Measurements from ENCODE around the gene EXOSC9.
A peak's percentile ranks its signal among the peaks of the same experiment; 100 is the strongest.
"Not testable (repeated sequence)": the region's sequence is repeated elsewhere in the genome, so short reads cannot be mapped to it uniquely, and the experiment has no call there.

EXOSC9 gene, protein sequence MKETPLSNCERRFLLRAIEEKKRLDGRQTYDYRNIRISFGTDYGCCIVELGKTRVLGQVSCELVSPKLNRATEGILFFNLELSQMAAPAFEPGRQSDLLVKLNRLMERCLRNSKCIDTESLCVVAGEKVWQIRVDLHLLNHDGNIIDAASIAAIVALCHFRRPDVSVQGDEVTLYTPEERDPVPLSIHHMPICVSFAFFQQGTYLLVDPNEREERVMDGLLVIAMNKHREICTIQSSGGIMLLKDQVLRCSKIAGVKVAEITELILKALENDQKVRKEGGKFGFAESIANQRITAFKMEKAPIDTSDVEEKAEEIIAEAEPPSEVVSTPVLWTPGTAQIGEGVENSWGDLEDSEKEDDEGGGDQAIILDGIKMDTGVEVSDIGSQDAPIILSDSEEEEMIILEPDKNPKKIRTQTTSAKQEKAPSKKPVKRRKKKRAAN

DNA sequence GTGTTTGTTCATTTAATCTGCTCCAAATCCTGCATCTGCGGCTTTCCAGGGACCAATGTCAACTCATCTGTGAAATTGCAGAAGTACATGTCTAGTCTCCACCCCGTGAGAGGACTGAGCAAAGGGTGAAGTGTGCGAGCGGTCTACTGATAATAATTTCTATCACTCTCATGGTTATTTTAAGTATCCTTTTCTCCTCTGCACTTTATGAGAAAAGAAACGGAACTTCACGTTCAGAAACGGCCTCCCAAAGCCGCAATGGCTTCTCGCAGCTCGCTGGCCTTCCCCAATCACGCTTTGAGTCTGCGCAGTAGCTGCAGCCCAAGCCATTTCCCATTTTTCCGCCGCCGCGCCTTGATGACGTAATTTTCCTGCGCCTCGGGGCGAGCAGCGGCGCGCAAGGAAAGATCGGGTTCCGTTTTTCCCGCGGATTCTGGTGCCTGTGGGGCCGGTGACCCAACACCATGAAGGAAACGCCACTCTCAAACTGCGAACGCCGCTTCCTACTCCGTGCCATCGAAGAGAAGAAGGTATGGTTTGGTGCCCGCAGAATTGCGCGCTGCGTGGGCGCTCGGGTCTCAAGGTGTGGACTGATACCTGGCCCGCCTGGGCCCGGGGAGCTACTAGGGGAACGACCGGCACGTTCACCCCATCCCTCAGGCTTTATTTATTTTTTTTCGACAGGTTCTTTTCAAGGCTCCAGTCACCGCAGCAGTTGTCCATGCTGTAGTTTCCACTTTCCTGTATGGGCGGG is at the start of gene EXOSC9:
EXOSC9 (plus strand) TSS at position 363 of the 754 bp plus-strand sequence; CDS start at position 465, 102 bp downstream.
- peak; percentile 85 to 88 for DNase-seq (ENCODE audit: low read depth in 2 of 2)

DNA sequence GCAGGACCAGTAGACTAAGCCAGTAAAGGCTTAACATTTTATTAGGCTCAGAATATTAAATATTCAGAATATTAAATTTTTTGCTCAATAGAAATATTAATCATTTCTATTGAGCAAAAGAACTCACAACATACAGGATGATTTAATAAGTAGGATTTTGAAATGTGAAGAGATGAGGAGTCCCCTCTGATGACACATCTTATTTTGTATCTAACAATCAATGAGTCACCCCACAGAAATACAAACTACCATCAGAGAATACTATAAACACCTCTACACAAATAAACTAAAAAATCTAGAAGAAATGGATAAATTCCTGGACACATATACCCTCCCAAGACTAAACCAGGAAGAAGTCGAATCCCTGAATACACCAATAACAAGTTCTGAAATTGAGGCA is 49.0 kb upstream of the EXOSC9 start:
- not testable (repeated sequence) for DNase-seq (ENCODE audit: low read depth in 2 of 2)

DNA sequence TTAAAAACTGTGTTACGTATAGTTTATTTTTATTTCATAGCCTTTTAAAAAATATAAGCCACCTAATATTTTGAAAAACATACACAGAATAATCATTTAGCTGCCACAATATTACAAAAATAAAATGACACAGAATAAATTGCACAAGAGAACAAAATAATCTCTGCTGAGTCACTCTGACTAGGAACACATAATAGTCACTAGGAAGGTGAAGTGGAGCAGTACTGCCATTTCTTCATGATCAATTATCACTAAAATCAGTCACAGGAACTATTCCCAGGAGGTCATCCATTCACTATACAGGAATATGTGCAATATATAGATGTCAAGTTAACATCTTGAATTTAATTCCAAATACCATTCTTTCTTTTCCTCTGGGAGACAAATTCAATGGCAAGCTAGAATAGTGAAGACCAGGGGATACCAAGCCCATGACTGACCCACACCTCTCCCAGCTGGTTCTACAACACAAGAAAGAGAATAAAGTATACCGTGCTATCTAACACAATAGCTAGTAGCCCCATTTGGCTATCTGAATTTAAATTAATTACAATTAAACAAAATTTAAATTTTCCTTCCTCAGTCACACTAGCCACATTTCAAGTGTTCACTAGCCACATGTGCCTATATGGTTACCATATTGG is 42.1 kb upstream of the EXOSC9 start:
- no peak for DNase-seq (ENCODE audit: low read depth in 2 of 2)

DNA sequence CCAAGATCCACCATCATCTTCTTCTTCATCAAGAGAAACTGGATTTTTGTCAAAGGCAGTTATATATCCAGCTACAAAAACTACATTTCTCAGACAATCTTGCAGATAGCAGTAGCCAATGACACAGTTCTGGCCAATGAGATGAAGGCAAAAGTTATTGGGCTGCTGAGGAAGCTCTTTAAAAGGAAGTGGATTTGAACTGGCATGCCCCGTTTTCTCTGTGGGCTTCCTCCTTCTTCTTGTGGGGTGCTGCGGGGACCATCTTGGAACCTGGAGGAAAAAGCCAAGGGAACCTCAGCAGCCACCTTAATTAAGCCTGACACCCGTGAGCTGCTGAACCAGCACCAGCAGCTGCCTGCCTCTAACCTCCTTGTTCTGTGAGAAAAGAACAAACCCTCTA is 40.9 kb upstream of the EXOSC9 start:
- no peak for DNase-seq (ENCODE audit: low read depth in 2 of 2)

DNA sequence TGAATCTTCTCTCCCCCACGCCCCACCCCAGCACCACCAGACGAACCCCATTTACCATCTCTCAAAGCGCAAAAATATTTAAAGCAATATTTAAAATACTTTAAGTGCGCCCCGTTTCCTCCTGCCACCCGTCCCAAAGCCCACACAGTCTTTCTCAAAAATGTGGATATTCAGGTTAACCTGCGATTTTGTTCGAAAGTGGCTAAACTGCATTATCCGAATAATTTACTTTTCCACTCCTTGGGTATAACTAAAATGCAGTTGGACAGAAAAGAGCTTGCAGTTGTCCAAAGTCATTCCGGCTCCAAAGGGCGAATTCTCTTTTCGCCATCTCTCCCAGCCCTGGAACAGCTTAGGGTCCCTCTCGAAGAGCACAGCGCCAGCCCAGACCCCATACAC is 36.8 kb upstream of the EXOSC9 start:
- DNase-seq (ENCODE audit: low read depth in 2 of 2): no peak

DNA sequence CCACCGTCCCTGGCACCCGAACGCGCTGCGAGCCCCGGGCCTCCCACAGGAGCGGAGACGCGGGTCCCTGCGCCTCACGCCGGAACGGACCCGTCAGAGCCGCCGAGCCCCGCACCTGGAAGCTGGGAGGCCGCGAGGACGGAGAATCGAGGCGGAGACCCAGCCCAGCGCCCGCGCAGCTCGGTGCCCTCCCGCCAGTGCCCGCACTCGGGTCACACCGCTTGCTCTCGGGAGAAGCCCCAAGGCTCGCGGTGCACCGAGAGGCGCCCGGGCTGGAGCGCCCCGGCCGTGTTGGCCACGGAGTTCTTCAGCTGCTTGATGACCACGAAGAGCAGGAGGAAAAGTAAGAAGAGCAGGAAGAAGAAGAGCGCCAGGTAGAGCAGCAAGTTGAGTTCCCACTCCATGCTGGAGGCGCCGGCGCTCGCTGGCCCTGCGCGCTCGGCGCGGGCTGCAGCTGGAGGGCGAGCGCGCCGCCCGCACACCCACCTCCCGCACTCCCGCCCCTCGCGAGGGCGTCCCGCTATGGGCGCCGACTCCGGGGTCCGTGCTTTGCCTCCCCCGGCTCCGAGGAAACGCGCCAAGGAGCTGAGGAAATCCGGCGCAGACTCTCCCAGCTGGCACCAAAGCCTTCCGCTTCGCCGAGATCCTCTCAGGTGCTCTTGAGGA is 36.3 kb upstream of the EXOSC9 start, which contains the start of gene SMIM43:
SMIM43 (minus strand) TSS at position 463 of the 666 bp plus-strand sequence; CDS start at position 404, 59 bp downstream.
- no peak for DNase-seq (ENCODE audit: low read depth in 2 of 2)

DNA sequence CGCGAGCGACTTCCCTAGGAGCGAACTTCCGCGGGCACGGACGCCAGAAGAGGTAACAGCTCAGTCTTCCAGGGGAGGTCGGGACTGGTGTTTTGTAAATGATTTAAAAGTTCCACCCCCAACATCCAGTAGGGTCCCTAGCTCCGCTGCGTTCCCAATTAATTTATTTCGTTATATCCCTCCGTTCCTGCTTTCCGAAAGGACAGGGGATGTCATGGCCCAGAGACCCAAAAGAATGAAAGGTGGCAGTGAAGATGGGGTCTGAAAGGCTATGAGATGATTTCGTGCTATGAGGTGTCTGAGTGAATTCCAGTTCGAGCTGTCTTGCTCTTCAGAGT is 35.8 kb upstream of the EXOSC9 start:
- DNase-seq (ENCODE audit: low read depth in 2 of 2): no peak

DNA sequence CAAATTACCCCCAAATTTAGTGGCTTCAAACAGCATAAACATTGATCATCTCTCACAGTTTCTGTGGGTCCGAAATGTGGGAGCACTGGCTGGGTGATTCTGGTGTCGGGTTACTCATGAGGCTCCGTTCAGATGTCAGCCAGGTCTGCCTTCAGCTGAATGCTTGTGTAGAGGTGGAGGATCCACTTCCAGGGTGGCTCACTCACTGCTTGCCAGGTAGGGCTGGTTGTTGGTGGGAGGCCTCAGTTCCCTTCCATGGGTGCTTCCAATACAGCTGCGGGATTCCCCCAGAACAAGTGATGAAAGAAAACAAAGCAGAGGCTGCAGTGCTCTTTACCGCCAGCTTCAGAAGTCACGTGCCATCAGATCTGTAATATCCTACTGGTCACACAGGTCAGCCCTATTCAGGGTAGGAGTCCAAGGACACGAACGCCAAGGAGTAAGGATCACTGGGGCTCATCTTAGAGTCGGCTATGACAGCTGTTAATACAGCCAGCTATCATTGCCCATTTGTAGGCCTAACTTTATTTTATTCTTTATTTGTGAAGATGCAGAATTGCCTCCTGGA is 35.1 kb upstream of the EXOSC9 start:
- no peak for DNase-seq (ENCODE audit: low read depth in 2 of 2)

DNA sequence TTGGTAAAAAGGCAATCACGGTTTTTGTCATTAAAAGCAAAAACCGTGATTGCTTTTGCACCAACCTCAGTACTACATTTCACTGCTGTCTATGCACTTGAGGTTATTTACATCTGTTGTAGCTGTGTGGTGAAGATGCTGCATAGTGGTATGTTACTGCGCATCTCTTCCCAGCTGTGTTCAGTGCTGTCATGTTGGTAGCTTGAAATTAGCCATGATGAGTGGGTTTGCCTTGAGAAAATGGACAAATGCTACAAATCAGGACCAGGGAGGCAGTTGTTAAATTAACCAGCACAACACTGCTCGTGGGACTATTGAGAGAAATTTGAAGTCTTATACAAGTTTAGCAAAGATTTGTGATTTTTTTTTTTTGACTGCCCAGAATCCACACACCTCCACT is 34.0 kb upstream of the EXOSC9 start:
- DNase-seq (ENCODE audit: low read depth in 2 of 2): no peak

DNA sequence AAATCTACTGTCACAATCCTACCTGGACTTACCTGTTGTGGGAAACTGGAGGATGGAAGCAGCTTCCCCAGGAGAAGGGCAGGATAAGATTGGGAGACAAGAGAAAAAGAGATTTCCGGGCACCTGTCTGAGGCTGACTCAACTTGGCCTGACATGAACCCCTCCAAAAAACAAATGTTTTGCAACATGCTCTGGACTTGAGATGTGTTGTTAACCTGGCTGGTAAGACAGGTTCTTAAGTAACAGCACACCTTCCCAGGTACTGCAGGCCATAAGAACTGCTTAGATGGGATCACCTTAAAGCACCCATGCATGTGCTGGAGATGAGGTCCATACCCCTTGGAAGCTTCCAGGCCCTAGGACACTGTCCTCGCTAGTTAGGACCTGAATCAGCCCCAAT is 31.8 kb upstream of the EXOSC9 start:
- no peak for DNase-seq (ENCODE audit: low read depth in 2 of 2)

DNA sequence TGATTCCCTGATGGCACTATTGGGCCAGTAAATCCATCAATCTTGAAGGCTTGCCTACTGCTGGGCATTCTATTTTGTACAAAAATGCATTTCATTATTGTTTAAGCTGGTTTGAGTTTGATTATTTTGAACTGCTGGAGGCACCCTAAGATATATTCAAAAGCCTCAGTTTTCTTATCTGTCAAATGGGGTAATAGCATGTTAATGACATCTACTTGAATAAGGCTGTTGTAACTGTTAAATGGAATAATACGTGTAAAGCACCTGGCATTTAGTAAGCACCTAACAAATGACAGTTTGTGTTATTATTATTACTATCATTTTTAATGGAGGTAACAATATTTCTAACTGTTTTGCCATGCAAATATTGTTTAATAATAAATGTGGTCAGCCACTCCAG is 29.3 kb upstream of the EXOSC9 start:
- DNase-seq (ENCODE audit: low read depth in 2 of 2): no peak

DNA sequence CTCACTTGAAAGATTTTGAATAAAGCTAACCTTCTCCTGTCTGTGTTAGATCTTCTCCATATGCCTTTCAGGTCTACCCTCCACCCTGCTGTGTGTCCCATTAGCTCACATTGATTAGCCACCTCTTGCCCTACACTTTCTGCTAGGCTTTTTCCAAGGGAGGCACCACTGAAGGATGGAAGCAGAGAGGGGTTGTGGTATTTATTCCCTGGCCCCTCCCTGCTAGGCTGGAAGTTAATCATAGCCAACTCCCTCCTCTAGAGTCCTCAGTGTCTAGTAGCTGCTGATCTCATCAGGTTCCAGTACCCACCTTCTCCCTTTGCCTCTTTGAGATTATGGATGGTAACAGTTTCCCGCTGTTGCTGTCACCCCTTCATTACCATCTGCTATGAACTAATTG is 27.2 kb upstream of the EXOSC9 start:
- no peak for DNase-seq (ENCODE audit: low read depth in 2 of 2)

DNA sequence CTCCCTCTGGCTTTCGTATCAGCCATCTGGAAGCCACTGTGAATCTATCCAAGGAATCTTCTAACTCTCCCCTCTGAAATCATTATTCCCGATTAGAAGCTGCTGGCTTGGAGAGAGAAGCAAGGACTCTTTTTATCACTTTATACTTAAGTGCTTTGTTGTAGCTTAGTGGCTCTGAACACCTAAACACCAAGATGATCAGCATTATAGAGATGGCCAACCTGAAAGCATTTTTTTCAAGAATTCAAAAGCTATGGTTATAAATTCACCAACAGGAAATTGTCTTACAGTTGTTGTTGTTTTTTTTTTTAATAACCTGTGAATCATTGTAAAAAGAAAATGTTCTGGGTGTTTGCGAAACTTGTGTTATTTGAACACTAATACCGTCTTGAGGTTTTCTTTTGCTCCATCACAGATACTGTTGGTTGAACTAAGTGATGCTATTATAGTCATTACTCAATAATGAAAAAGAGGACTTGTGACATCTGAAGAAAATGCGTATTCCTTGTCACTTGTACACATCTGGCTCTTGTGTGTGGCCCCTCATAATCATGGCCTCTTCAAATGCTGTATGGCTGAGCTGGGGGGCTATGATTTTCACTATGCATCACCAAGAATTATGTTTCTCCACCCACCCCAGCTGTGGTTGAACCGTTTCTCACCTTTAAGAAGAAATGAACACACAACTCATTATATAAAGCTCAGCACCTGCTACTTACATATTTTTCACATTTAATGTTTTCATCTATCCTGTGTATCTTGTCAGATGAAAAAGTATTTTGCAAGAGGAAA is 24.3 kb upstream of the EXOSC9 start:
- no peak for DNase-seq (ENCODE audit: low read depth in 2 of 2)

DNA sequence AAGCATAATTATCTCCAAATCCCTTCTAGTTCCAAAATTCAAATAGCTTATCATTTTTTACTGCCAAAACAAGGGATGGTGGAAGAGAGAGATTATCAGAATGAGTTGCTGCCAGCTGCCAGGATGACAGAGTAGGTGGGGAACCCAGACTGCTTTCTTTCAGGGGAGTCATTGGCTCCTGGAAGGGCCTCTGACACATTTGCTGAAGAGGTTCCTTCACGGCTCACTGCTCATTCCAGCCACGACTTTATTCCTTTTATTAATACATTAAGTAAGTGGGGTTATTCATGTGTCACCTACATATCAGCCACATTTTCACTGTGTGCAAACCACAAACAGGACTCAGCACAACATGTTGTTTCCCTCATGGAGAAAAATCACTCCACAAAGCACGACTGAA is 23.5 kb upstream of the EXOSC9 start:
- DNase-seq (ENCODE audit: low read depth in 2 of 2): no peak

DNA sequence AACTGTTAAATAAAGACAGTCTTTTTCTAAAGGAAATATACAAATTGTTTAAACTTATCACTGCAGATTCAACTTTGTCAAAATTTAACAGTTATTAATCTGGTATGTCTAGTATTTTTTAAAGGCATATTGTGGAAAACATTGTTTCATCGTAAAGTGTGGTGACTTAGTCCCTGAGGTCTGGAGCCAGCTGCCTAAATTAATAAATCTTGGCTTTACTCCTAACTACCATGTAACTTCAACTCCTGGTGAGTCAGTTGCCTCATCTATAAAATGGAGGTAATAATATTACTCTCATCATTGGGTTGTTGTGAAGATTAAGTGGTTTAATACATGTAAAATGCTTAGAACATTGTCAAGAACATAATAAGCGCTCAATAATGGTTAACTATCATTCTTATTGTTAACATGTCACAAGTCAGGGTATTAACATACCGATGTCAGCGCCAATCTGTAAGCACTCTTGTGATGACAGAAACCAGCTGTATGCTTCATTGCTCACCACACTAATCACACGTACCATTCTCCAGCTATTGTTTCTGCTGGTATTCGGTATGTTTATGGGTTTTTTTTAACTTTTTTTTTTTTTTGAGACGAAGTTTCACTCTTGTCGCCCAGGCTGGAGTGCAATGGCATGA is 22.0 kb upstream of the EXOSC9 start:
- no peak for DNase-seq (ENCODE audit: low read depth in 2 of 2)

DNA sequence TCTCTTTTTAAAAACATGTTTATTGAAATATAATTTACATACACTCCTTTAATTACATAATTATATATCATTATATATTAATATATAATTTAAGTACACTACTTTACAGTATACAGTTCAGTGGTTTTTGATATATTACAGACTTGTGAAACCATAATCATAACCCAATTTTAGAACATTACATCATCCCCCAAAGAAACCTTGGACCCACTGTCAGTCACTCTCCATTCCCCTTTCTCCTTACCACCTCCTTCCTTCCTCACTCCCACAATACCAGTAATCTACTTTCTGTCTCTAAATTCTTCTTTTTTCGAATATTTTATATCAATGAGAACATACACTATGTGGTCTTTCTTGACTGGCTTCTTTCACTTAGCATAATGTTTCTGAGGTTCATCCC is 17.9 kb upstream of the EXOSC9 start:
- no peak for DNase-seq (ENCODE audit: low read depth in 2 of 2)

DNA sequence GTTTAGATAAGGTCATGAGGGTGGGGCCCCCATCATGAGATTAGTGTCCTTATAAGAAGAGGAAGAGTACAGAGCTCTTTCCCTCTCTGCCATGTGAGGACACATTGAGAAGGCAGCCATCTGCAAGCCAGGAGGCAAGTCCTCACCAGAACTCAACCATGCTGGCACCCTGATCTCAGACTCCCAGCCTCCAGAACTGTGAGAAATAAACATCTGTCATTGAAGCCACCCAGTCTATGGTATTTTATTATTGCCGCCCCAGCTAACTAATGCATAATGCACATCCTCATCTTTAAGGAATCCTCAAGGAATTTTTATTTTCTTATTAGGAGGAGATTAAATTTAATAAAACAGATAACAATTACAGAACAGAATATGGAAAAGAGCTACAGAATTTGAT is 16.7 kb upstream of the EXOSC9 start:
- no peak for DNase-seq (ENCODE audit: low read depth in 2 of 2)

DNA sequence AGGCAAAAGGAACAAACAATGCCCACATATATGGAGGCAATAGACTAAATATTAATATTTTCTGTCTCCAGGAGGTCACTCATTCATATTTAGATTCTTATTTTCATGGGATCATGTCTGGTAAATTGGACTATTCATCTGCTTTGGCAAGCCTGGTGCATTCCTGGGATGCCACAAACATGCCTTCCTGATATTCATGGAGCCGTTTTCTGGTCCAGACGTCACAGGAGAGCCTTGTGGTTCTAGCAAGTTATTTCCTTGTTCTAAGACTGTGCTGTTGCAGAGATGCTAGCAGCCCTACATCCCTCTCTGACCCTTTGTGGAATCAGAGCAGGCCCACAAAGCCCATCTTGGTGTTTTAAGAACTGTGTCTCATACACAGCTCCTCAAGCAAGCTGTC is 16.1 kb upstream of the EXOSC9 start:
- no peak for DNase-seq (ENCODE audit: low read depth in 2 of 2)

DNA sequence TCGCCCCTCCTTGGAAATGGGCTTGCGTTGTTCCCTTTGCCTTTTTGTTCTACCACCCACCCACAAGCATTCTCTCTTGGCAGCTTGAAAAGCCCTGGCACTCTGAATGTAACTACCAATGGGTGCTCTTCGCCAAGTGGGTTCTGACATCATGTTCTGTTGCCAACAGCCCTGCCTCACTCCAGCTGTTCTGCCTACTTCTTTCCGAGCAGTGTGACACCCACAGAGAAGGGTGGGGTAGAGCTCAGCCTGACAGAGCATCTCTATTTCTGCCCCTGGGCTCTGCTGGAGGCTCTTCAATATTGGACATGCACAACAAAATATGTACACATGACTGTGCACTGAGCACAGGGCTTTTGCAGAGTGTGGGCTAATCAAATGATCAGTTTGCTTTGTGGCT is 15.6 kb upstream of the EXOSC9 start:
- DNase-seq (ENCODE audit: low read depth in 2 of 2): no peak

DNA sequence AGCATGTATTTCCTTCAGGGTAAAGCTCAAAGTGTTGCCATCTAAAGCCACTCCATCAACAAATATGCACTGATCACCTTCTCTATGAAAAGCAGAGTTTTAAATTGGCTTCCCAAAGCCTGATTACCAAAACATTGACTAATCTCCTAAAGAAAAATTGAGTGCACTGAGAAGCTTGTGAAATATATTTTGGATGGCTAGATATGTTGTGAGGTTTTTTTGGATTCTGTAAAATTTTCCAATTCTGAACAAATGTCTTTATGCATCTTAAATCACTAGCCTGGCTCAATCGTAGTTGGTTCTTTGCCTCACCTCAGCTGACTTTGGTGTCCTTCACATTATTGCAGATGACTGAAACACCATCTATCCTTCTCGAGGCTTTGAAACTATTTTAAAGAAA is 14.9 kb upstream of the EXOSC9 start:
- no peak for DNase-seq (ENCODE audit: low read depth in 2 of 2)

All from stimulated activated CD8-positive, alpha-beta memory T cell treated with anti-CD3 and anti-CD28 coated beads, Interleukin-7, amount 100 ng/mL, for 4 hours (primary cell).